DND-41 (cell line): ENCODE data around the gene PROSER2.

ENCODE experiments used
- ATAC-seq: fragments of 200-7000 bp; cut with Tn5 transposase; 3 replicates; pipeline ENCODE4 v1.9.1; 2021; ENCODE audit warnings: low read depth; ENCODE audit not compliant: insufficient read depth
- DNase-seq: peaks from one replicate; pipeline ENCODE4 v3.0.0-alpha.2; 2020
- H2AFZ ChIP-seq: 2 replicates; pipeline ENCODE4 v1.6.0; 2012; ENCODE audit warnings: low read depth, low read length
- H3K27ac ChIP-seq: 2 replicates; pipeline ENCODE4 v1.5.1; 2012; ENCODE audit warnings: low read length, inconsistent platforms
- H3K27me3 ChIP-seq: fragments of 200-600 bp; sonication (generic); 2 replicates; pipeline ENCODE4 v1.6.0; 2012; ENCODE audit warnings: low read length, mild to moderate bottlenecking, inconsistent platforms; ENCODE audit not compliant: insufficient read depth, poor library complexity
- H3K36me3 ChIP-seq: 2 replicates; pipeline ENCODE4 v1.5.1; 2012; ENCODE audit warnings: low read length, inconsistent platforms; ENCODE audit not compliant: insufficient read depth
- H3K4me1 ChIP-seq: 2 replicates; pipeline ENCODE4 v1.5.1; 2012; ENCODE audit warnings: mild to moderate bottlenecking, low read length; ENCODE audit not compliant: insufficient read depth
- H3K4me2 ChIP-seq: 2 replicates; pipeline ENCODE4 v1.6.0; 2012; ENCODE audit warnings: mild to moderate bottlenecking, moderate library complexity, low read length, inconsistent platforms; ENCODE audit not compliant: insufficient read depth
- H3K4me3 ChIP-seq, 2 experiments: fragments of 200-600 bp in 1 of 2; shearing (Covaris generic) in 1 of 2; 2 replicates each; pipeline ENCODE4 v1.5.1; 2012 to 2016; ENCODE audit warnings: inconsistent platforms in 2 of 2, low read length in 2 of 2, mild to moderate bottlenecking in 2 of 2, low read depth in 1 of 2, moderate library complexity in 1 of 2
- H3K79me2 ChIP-seq: 2 replicates; pipeline ENCODE4 v1.6.0; 2012; ENCODE audit warnings: low read length, inconsistent platforms; ENCODE audit not compliant: insufficient read depth
- H3K9ac ChIP-seq: 2 replicates; pipeline ENCODE4 v1.6.0; 2012; ENCODE audit warnings: low read depth, mild to moderate bottlenecking, inconsistent platforms, low read length, moderate library complexity
- H3K9me3 ChIP-seq: 2 replicates; pipeline ENCODE4 v1.5.1; 2012; ENCODE audit warnings: low read length, moderate library complexity, mild to moderate bottlenecking, inconsistent platforms; ENCODE audit not compliant: insufficient read depth, severe bottlenecking
- H4K20me1 ChIP-seq: 2 replicates; pipeline ENCODE4 v1.6.0; 2012; ENCODE audit warnings: low read length; ENCODE audit not compliant: insufficient read depth
- CTCF ChIP-seq: IDR thresholded peaks from 2 replicates; pipeline ENCODE4 v1.5.1; 2012; ENCODE audit warnings: borderline replicate concordance, low read length, moderate library complexity, mild to moderate bottlenecking; ENCODE audit not compliant: poor library complexity, severe bottlenecking; ENCODE audit errors: extremely low read depth
- EZH2 ChIP-seq: IDR thresholded peaks from 3 replicates; pipeline ENCODE4 v1.6.1; 2012; ENCODE audit warnings: borderline replicate concordance, low read depth, mild to moderate bottlenecking, moderate library complexity, low read length, inconsistent platforms; ENCODE audit not compliant: severe bottlenecking

The PROSER2 gene

GRCh38 chr10:11795101-11795920, 27.8 kb upstream of the PROSER2 start:
- no peaks in the 10 kb centered on the region for H3K9me3 ChIP-seq
- peaks cover 5% of the 10 kb centered on the region; the same call in 1 of the 2 replicates for H3K4me1 ChIP-seq
- ATAC-seq = no peak
- H3K79me2 ChIP-seq = no peaks in the 10 kb centered on the region
- no peak overlapping the region for H3K4me2 ChIP-seq
- DNase-seq = no peak
- H3K36me3 ChIP-seq = no peaks in the 10 kb centered on the region
- H3K27me3 ChIP-seq = no peaks in the 10 kb centered on the region
- no peaks in the 10 kb centered on the region for H4K20me1 ChIP-seq
- H3K9ac ChIP-seq = no peak overlapping the region
- no peak overlapping the region for H3K4me3 ChIP-seq
- TF ChIP-seq CTCF = no peak
- no peak for TF ChIP-seq EZH2
- no peak overlapping the region for H2AFZ ChIP-seq
- no peak overlapping the region for H3K27ac ChIP-seq

GRCh38 chr10:11796474-11796873, 26.7 kb upstream of the PROSER2 start:
- DNase-seq (no peak), ATAC-seq (no peak)
- H3K79me2 ChIP-seq = no peaks in the 10 kb centered on the region
- H3K9me3 ChIP-seq = no peaks in the 10 kb centered on the region
- H3K27ac ChIP-seq = no peak overlapping the region
- TF ChIP-seq EZH2 (no peak), CTCF (no peak)
- H3K4me1 ChIP-seq = peaks cover 5% of the 10 kb centered on the region; the same call in 1 of the 2 replicates
- H3K27me3 ChIP-seq = no peaks in the 10 kb centered on the region
- no peaks in the 10 kb centered on the region for H3K36me3 ChIP-seq
- H3K4me2 ChIP-seq = no peak overlapping the region
- no peak overlapping the region for H2AFZ ChIP-seq
- H3K9ac ChIP-seq = no peak overlapping the region
- no peaks in the 10 kb centered on the region for H4K20me1 ChIP-seq
- H3K4me3 ChIP-seq = no peak overlapping the region

GRCh38 chr10:11797281-11797680, 25.9 kb upstream of the PROSER2 start:
- no peaks in the 10 kb centered on the region for H4K20me1 ChIP-seq
- H3K4me2 ChIP-seq = no peak overlapping the region
- peaks cover 5% of the 10 kb centered on the region; the same call in 1 of the 2 replicates for H3K4me1 ChIP-seq
- TF ChIP-seq EZH2 (no peak), CTCF (no peak)
- H3K27me3 ChIP-seq = no peaks in the 10 kb centered on the region
- H3K9ac ChIP-seq = no peak overlapping the region
- no peaks in the 10 kb centered on the region for H3K79me2 ChIP-seq
- no peak for ATAC-seq
- no peak overlapping the region for H3K4me3 ChIP-seq
- no peak for DNase-seq
- no peak overlapping the region for H2AFZ ChIP-seq
- no peaks in the 10 kb centered on the region for H3K36me3 ChIP-seq
- no peak overlapping the region for H3K27ac ChIP-seq
- H3K9me3 ChIP-seq = no peaks in the 10 kb centered on the region
